ENCODE measurements around the gene KLK10. TPM values are rescaled to one million over a fixed set of nuclear protein-coding genes. Genes with fewer than 3 reads are reported as not detected.
"Not testable (repeated sequence)": the region's sequence is repeated elsewhere in the genome, so short reads cannot be mapped to it uniquely, and the experiment has no call there.

Gene KLK10
- total RNA-seq, 2 experiments from 2014 or later = not detected

DNA sequence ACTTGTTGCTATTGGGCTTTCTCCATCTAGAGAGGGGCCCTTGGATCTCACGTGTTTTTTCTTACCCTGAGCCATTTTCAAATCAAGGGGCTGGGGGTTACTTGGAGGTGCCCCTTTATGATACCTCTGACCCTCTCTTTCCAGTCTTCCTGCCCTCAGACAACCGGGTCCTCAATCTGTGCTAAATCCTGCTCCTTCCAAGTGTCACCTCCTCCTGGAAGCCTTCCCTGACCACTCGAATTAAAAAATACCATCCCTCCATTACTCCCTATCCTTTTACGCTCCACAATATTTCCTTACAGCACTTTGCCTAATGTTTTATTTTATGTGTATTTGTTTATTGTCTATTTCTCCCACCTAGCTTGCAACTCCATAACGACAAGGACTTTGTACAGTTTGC, 21.4 kb downstream of the KLK10 start:
- no peak overlapping the region for H3K27ac Mint-ChIP-seq
- Histone ChIP-seq H3K27me3 (ENCODE audit: control insufficient read depth in 1 of 2, insufficient read depth in 2 of 2, low read length in 2 of 2) (peaks cover 25 to 27% of the 10 kb centered on the region in 2 experiments), H3K4me3 (ENCODE audit: low read length) (no peak overlapping the region), H3K27ac (ENCODE audit: low read depth in 1 of 2, low read length in 2 of 2) (no peak overlapping the region), H3K9me3 (ENCODE audit: control insufficient read depth in 1 of 2, insufficient read depth in 1 of 2, low read length in 2 of 2) (peaks cover 0 to 22% of the 10 kb centered on the region in 2 experiments), H3K4me1 (ENCODE audit: insufficient read depth, low read length) (no peaks in the 10 kb centered on the region), H3K36me3 (ENCODE audit: insufficient read depth, low read length) (no peaks in the 10 kb centered on the region)
- no peaks in the 10 kb centered on the region for H3K4me1 Mint-ChIP-seq (ENCODE audit: low read depth)
- peaks cover 45% of the 10 kb centered on the region for H3K27me3 Mint-ChIP-seq
- no peaks in the 10 kb centered on the region for H3K9me3 Mint-ChIP-seq
- DNase-seq (no peak), ATAC-seq (ENCODE audit: poor library complexity) (no peak)
- CTCF ChIA-PET = no interaction called here
- TF ChIP-seq, protein P1, sequence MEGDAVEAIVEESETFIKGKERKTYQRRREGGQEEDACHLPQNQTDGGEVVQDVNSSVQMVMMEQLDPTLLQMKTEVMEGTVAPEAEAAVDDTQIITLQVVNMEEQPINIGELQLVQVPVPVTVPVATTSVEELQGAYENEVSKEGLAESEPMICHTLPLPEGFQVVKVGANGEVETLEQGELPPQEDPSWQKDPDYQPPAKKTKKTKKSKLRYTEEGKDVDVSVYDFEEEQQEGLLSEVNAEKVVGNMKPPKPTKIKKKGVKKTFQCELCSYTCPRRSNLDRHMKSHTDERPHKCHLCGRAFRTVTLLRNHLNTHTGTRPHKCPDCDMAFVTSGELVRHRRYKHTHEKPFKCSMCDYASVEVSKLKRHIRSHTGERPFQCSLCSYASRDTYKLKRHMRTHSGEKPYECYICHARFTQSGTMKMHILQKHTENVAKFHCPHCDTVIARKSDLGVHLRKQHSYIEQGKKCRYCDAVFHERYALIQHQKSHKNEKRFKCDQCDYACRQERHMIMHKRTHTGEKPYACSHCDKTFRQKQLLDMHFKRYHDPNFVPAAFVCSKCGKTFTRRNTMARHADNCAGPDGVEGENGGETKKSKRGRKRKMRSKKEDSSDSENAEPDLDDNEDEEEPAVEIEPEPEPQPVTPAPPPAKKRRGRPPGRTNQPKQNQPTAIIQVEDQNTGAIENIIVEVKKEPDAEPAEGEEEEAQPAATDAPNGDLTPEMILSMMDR (IDR thresholded peaks at IDR 0.05) = no peak
- intact Hi-C loops (cut with DNase I, micrococcal nuclease) = no loop called here
- H3K36me3 Mint-ChIP-seq (ENCODE audit: low read depth) = no peaks in the 10 kb centered on the region
- POLR2A ChIA-PET = no interaction called here
- H3K4me3 Mint-ChIP-seq = no peak overlapping the region

- H3K4me3 Mint-ChIP-seq = no peak overlapping the region
- TF ChIP-seq, protein P1 (IDR thresholded peaks at IDR 0.05) = no peak
These were observed 25.4 kb downstream of the KLK10 start for GRCh38 chr19:50994129-50994528.

DNA sequence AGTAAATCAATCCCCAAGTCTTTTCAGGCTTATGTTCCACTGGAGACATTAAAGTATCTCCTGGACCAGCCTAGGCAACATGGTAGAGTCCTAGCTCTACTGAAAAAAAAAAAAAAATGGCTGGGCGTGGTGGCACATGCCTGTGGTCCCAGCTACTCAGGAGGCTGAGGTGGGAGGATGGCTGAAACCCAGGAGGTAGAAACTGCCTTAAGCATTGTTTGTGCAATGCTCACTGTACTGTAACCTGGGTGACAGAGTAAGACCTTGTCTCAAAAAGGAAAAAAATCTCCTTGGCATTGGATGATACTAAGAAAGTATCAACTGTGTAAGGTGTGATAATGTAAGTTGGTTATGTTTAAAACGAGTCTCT, 26.9 kb downstream of the KLK10 start:
- no peaks in the 10 kb centered on the region for H3K9me3 ChIP-seq (ENCODE audit: control insufficient read depth in 1 of 2, insufficient read depth in 1 of 2, low read length in 2 of 2)
- H3K36me3 ChIP-seq (ENCODE audit: insufficient read depth, low read length) = no peaks in the 10 kb centered on the region
- no peak overlapping the region for H3K4me3 ChIP-seq (ENCODE audit: low read length)
- H3K4me1 Mint-ChIP-seq (ENCODE audit: low read depth) = no peaks in the 10 kb centered on the region
- peaks cover 0 to 4% of the 10 kb centered on the region in 2 experiments for H3K27me3 ChIP-seq (ENCODE audit: control insufficient read depth in 1 of 2, insufficient read depth in 2 of 2, low read length in 2 of 2)
- no peaks in the 10 kb centered on the region for H3K9me3 Mint-ChIP-seq
- H3K4me1 ChIP-seq (ENCODE audit: insufficient read depth, low read length) = no peaks in the 10 kb centered on the region
- CTCF ChIA-PET = no interaction called here
- H3K27me3 Mint-ChIP-seq = peaks cover 40% of the 10 kb centered on the region
- DNase-seq (no peak), ATAC-seq (ENCODE audit: poor library complexity) (no peak)
- no peak overlapping the region for H3K4me3 Mint-ChIP-seq
- no peak overlapping the region for H3K27ac ChIP-seq (ENCODE audit: low read depth in 1 of 2, low read length in 2 of 2)
- H3K36me3 Mint-ChIP-seq (ENCODE audit: low read depth) = no peaks in the 10 kb centered on the region
- POLR2A ChIA-PET = no interaction called here
- intact Hi-C loops (cut with DNase I, micrococcal nuclease) = no loop called here
- H3K27ac Mint-ChIP-seq = no peak overlapping the region
- TF ChIP-seq, protein P1 (IDR thresholded peaks at IDR 0.05) = no peak

More at GRCh38 chr19:50994129-50994528, 25.4 kb downstream of the KLK10 start:
- H3K4me1 ChIP-seq (ENCODE audit: insufficient read depth, low read length) = no peaks in the 10 kb centered on the region
- H3K4me3 ChIP-seq (ENCODE audit: low read length) = no peak overlapping the region
- ChIA-PET CTCF (no interaction called here), POLR2A (no interaction called here)
- Mint-ChIP-seq H3K36me3 (ENCODE audit: low read depth) (no peaks in the 10 kb centered on the region), H3K27me3 (peaks cover 38% of the 10 kb centered on the region), H3K9me3 (no peaks in the 10 kb centered on the region), H3K27ac (no peak overlapping the region), H3K4me1 (ENCODE audit: low read depth) (no peaks in the 10 kb centered on the region)
- H3K27me3 ChIP-seq (ENCODE audit: control insufficient read depth in 1 of 2, insufficient read depth in 2 of 2, low read length in 2 of 2) = peaks cover 4 to 7% of the 10 kb centered on the region in 2 experiments
- H3K27ac ChIP-seq (ENCODE audit: low read depth in 1 of 2, low read length in 2 of 2) = no peak overlapping the region
- H3K36me3 ChIP-seq (ENCODE audit: insufficient read depth, low read length) = no peaks in the 10 kb centered on the region
- DNase-seq (no peak), ATAC-seq (ENCODE audit: poor library complexity) (no peak)
- intact Hi-C loops (cut with DNase I, micrococcal nuclease) = no loop called here
- H3K9me3 ChIP-seq (ENCODE audit: control insufficient read depth in 1 of 2, insufficient read depth in 1 of 2, low read length in 2 of 2) = no peaks in the 10 kb centered on the region

GRCh38 chr19:50984416-50984815, 35.1 kb downstream of the KLK10 start:
- H3K4me1 Mint-ChIP-seq (ENCODE audit: low read depth); H3K4me3 ChIP-seq (ENCODE audit: low read length); H3K36me3 Mint-ChIP-seq (ENCODE audit: low read depth); CTCF ChIA-PET; H3K4me3 Mint-ChIP-seq; intact Hi-C loops (cut with DNase I, micrococcal nuclease); H3K36me3 ChIP-seq (ENCODE audit: insufficient read depth, low read length); H3K9me3 Mint-ChIP-seq; H3K27ac Mint-ChIP-seq; DNase-seq; ATAC-seq (ENCODE audit: poor library complexity); H3K27ac ChIP-seq (ENCODE audit: low read depth in 1 of 2, low read length in 2 of 2); H3K9me3 ChIP-seq (ENCODE audit: control insufficient read depth in 1 of 2, insufficient read depth in 1 of 2, low read length in 2 of 2); H3K4me1 ChIP-seq (ENCODE audit: insufficient read depth, low read length): not testable (repeated sequence)
- peaks cover 64% of the 10 kb centered on the region for H3K27me3 Mint-ChIP-seq
- POLR2A ChIA-PET = interaction anchor here (0.6 kb wide), 1 partner anchor 633 kb away, joined by 4 read pairs; no protein-coding TSS in a partner anchor
- peaks cover 3 to 31% of the 10 kb centered on the region in 2 experiments for H3K27me3 ChIP-seq (ENCODE audit: control insufficient read depth in 1 of 2, insufficient read depth in 2 of 2, low read length in 2 of 2)
